GM18526 (cell line): ENCODE results near the gene TTC34.
A peak's percentile ranks its signal among the peaks of the same experiment; 100 is the strongest.

Experiments used
- POLR2A ChIP-seq: IDR thresholded peaks from 3 replicates; pipeline ENCODE4 v1.6.1; 2011; ENCODE audit not compliant: insufficient read length; ENCODE audit errors: extremely low read depth

TTC34 gene

GRCh38 chr1:2783435-2784397, 17.8 kb downstream of the TTC34 start:
- no peak for TF ChIP-seq POLR2A

- TF ChIP-seq POLR2A, result no peak
These were observed 18.4 kb downstream of the TTC34 start for GRCh38 chr1:2783069-2783434.

GRCh38 chr1:2781627-2782026, 19.9 kb downstream of the TTC34 start:
- no peak for TF ChIP-seq POLR2A

- no peak for TF ChIP-seq POLR2A
These were observed 23.3 kb downstream of the TTC34 start for GRCh38 chr1:2778220-2778592.

GRCh38 chr1:2777424-2778219, 23.9 kb downstream of the TTC34 start:
- TF ChIP-seq POLR2A, result no peak

- TF ChIP-seq POLR2A, result no peak
These were observed 150.4 kb downstream of the TTC34 start for GRCh38 chr1:2650967-2651645.

- no peak for TF ChIP-seq POLR2A
These were observed 154.7 kb downstream of the TTC34 start for GRCh38 chr1:2646837-2647236.

GRCh38 chr1:2645776-2646175, 155.7 kb downstream of the TTC34 start:
- TF ChIP-seq POLR2A, result no peak

- no peak for TF ChIP-seq POLR2A
These were observed 156.3 kb downstream of the TTC34 start for GRCh38 chr1:2645143-2645542.

- no peak for TF ChIP-seq POLR2A
These were observed 156.8 kb downstream of the TTC34 start for GRCh38 chr1:2644591-2645101.

- no peak for TF ChIP-seq POLR2A
These were observed 157.3 kb downstream of the TTC34 start for GRCh38 chr1:2644171-2644570.

GRCh38 chr1:2643414-2644077, 157.9 kb downstream of the TTC34 start:
- TF ChIP-seq POLR2A, result no peak

GRCh38 chr1:2642560-2643413, 158.7 kb downstream of the TTC34 start:
- TF ChIP-seq POLR2A, result peak; percentile 72

GRCh38 chr1:2642131-2642559, 159.3 kb downstream of the TTC34 start:
- no peak for TF ChIP-seq POLR2A
